HG03457 (cell line): Measurements from ENCODE around the gene MYH15.

Experiments used
- ATAC-seq: cut with Tn5 transposase; IDR thresholded peaks from one replicate; pipeline ENCODE4 v1.9.1; 2021; ENCODE audit warnings: moderate number of reproducible peaks; ENCODE audit not compliant: unreplicated experiment

MYH15 gene

GRCh38 chr3:108342837-108343486, 167.4 kb downstream of the MYH15 start:
- ATAC-seq = peak; percentile 56

- no peak for ATAC-seq
These were observed 168.5 kb downstream of the MYH15 start for GRCh38 chr3:108341911-108342310.

- ATAC-seq = peak; percentile 40
These were observed 171.4 kb downstream of the MYH15 start for GRCh38 chr3:108338901-108339545.

- no peak for ATAC-seq
These were observed 175.7 kb downstream of the MYH15 start for GRCh38 chr3:108334701-108335100.

- ATAC-seq = no peak
These were observed 176.4 kb downstream of the MYH15 start for GRCh38 chr3:108333961-108334360.

GRCh38 chr3:108331792-108332191, 178.6 kb downstream of the MYH15 start:
- ATAC-seq = no peak
